Right ventricle myocardium superior (tissue), 1 donor: ENCODE measurements around the gene MTUS2. TPM values are rescaled to one million over a fixed set of nuclear protein-coding genes. Genes with fewer than 3 reads are reported as not detected.

ENCODE experiments used
- ATAC-seq: fragments of 200-7000 bp; cut with Tn5 transposase; one replicate; pipeline ENCODE4 v1.9.1; 2020; ENCODE audit warnings: mild to moderate bottlenecking; ENCODE audit not compliant: poor library complexity
- DNase-seq: peaks from one replicate; pipeline ENCODE4 v3.0.0-alpha.2; 2020
- intact Hi-C: fragments of 100-400 bp; cut with DNase I; formaldehyde crosslinking; loops from one replicate; pipeline ENCODE4 v1.11.2; 2022
- total RNA-seq: library from RNA; stranded (reverse); fragmentation: NEBNext Ultra II Directional; extraction: Animal tissue kit (Norgen Biotek cat#: 25700); gene quantifications from one replicate; pipeline ENCODE4 v1.2.1, GENCODE V29; 2021
- donor health status: DM: no; HTN: yes; CAD: no; lungs with severe emphysema.

The MTUS2 gene
- total RNA-seq, 1 donor from 2014 or later: 118 TPM

- ATAC-seq: no peak
- intact Hi-C loops: no loop called here
- no peak for DNase-seq
Observed at GRCh38 chr13:29494520-29494919, 674.4 kb downstream of the MTUS2 start.

GRCh38 chr13:29496241-29496712, 676.1 kb downstream of the MTUS2 start:
- ATAC-seq: peak; percentile 76
- intact Hi-C loops: no loop called here
- DNase-seq: peak; percentile 74

- intact Hi-C loops: no loop called here
- peak; percentile 88 for DNase-seq
Observed at GRCh38 chr13:29497137-29497654, 677.1 kb downstream of the MTUS2 start.

GRCh38 chr13:29498426-29499040, 678.4 kb downstream of the MTUS2 start:
- intact Hi-C loops: no loop called here
- no peak for ATAC-seq
- DNase-seq: no peak

More at GRCh38 chr13:29497137-29497654, 677.1 kb downstream of the MTUS2 start:
- peak; percentile 76 for ATAC-seq

GRCh38 chr13:29499506-29500165, 679.5 kb downstream of the MTUS2 start:
- DNase-seq (no peak), ATAC-seq (no peak)
- intact Hi-C loops: loop anchor here (10.0 kb wide), 1 partner anchor 345 kb away; no protein-coding TSS in a partner anchor

GRCh38 chr13:29500386-29500785, 680.2 kb downstream of the MTUS2 start:
- no peak for ATAC-seq
- intact Hi-C loops: loop anchor here (10.0 kb wide), 1 partner anchor 344 kb away; no protein-coding TSS in a partner anchor

GRCh38 chr13:29501674-29502073, 681.5 kb downstream of the MTUS2 start:
- DNase-seq (no peak), ATAC-seq (no peak)
- intact Hi-C loops: loop anchor here (10.0 kb wide), 1 partner anchor 343 kb away; no protein-coding TSS in a partner anchor

More at GRCh38 chr13:29500386-29500785, 680.2 kb downstream of the MTUS2 start:
- DNase-seq: no peak

- intact Hi-C loops: loop anchor here (10.0 kb wide), 1 partner anchor 342 kb away; no protein-coding TSS in a partner anchor
- ATAC-seq (no peak), DNase-seq (no peak)
Observed at GRCh38 chr13:29502391-29503008, 682.4 kb downstream of the MTUS2 start.

- no peak for DNase-seq
- intact Hi-C loops: loop anchor here (10.0 kb wide), 1 partner anchor 342 kb away; no protein-coding TSS in a partner anchor
- no peak for ATAC-seq
Observed at GRCh38 chr13:29503041-29503837, 683.1 kb downstream of the MTUS2 start.

GRCh38 chr13:29504691-29505090, 684.6 kb downstream of the MTUS2 start:
- intact Hi-C loops: loop anchor here (5.0 to 10.0 kb wide), 2 partner anchors 340 to 608 kb away; no protein-coding TSS in a partner anchor
- DNase-seq: no peak
- ATAC-seq: no peak

GRCh38 chr13:29505511-29505910, 685.4 kb downstream of the MTUS2 start:
- intact Hi-C loops: loop anchor here (5.0 to 10.0 kb wide), 2 partner anchors 339 to 607 kb away; no protein-coding TSS in a partner anchor
- no peak for ATAC-seq
- DNase-seq: no peak

GRCh38 chr13:29505950-29506349, 685.8 kb downstream of the MTUS2 start:
- DNase-seq: no peak
- no peak for ATAC-seq
- intact Hi-C loops: loop anchor here (1.0 to 10.0 kb wide), 3 partner anchors 202 to 606 kb away; no protein-coding TSS in a partner anchor

GRCh38 chr13:29507356-29507755, 687.2 kb downstream of the MTUS2 start:
- intact Hi-C loops: loop anchor here (5.0 to 10.0 kb wide), 2 partner anchors 337 to 605 kb away; no protein-coding TSS in a partner anchor
- DNase-seq (no peak), ATAC-seq (peak; percentile 16)

GRCh38 chr13:29508130-29508875, 688.2 kb downstream of the MTUS2 start:
- ATAC-seq (peak; percentile 91), DNase-seq (peak; percentile 89)
- intact Hi-C loops: loop anchor here (5.0 to 10.0 kb wide), 2 partner anchors 336 to 604 kb away; no protein-coding TSS in a partner anchor

GRCh38 chr13:29508876-29509252, 688.7 kb downstream of the MTUS2 start:
- peak; percentile 32 for ATAC-seq
- intact Hi-C loops: loop anchor here (5.0 to 10.0 kb wide), 2 partner anchors 336 to 603 kb away; no protein-coding TSS in a partner anchor
- DNase-seq: no peak

GRCh38 chr13:29509999-29510589, 690.0 kb downstream of the MTUS2 start:
- DNase-seq (no peak), ATAC-seq (no peak)
- intact Hi-C loops: loop anchor here (5.0 to 10.0 kb wide), 2 partner anchors 335 to 602 kb away; no protein-coding TSS in a partner anchor

GRCh38 chr13:29510651-29511084, 690.5 kb downstream of the MTUS2 start:
- ATAC-seq (no peak), DNase-seq (no peak)
- intact Hi-C loops: no loop called here
